Suprapubic skin (tissue), 3 donors: ENCODE results near the gene SLC50A1.

Source experiments
- CTCF ChIP-seq, 2 donors: fragments of 200-600 bp in 1 of 2; fragments of 450-650 bp in 1 of 2; sonication (generic) in 1 of 2; IDR thresholded peaks; one replicate each; pipeline ENCODE4 v1.5.1; 2016 to 2019; ENCODE audit warnings: antibody characterized with exemption in 2 of 2, mild to moderate bottlenecking in 1 of 2, moderate library complexity in 1 of 2
- POLR2AphosphoS5 ChIP-seq, 3 donors: sonication (generic); formaldehyde crosslinking; IDR thresholded peaks; one replicate each; pipeline ENCODE4 v1.6.1; 2017; ENCODE audit warnings: antibody characterized with exemption in 3 of 3

GRCh38 chr1:155137154-155137949 lies 1.7 kb downstream of the SLC50A1 start:
- TF ChIP-seq CTCF (IDR thresholded peaks at IDR 0.05) (no peak), POLR2AphosphoS5 (IDR thresholded peaks at IDR 0.05) (no peak)
